Ascending aorta (tissue), 2 donors: ENCODE measurements around the gene ZFYVE16. TPM values are rescaled to one million over a fixed set of nuclear protein-coding genes. Genes with fewer than 3 reads are reported as not detected.

Source experiments
- DNase-seq, 2 donors: peaks; one replicate each; pipeline ENCODE4 v3.0.0-alpha.2; 2019; ENCODE audit warnings: low spot score in 2 of 2
- H3K27ac ChIP-seq, 2 donors: fragments of 200-600 bp; sonication (generic); one replicate each; pipeline ENCODE4 v1.5.1; 2016 to 2017; ENCODE audit warnings: mild to moderate bottlenecking in 1 of 2
- H3K27me3 ChIP-seq: fragments of 200-600 bp; sonication (generic); one replicate; pipeline ENCODE4 v1.5.1; 2017
- H3K36me3 ChIP-seq, 2 donors: fragments of 200-600 bp; sonication (generic); one replicate each; pipeline ENCODE4 v1.5.1; 2016
- H3K4me1 ChIP-seq, 2 donors: fragments of 200-600 bp; sonication (generic); one replicate each; pipeline ENCODE4 v1.5.1; 2016 to 2017; ENCODE audit warnings: mild to moderate bottlenecking in 1 of 2
- H3K4me3 ChIP-seq, 2 donors: fragments of 200-600 bp; sonication (generic); one replicate each; pipeline ENCODE4 v1.5.1; 2016 to 2017; ENCODE audit warnings: mild to moderate bottlenecking in 1 of 2
- H3K9me3 ChIP-seq, 2 donors: fragments of 200-600 bp; sonication (generic); one replicate each; pipeline ENCODE4 v1.5.1; 2016
- CTCF ChIP-seq, 3 experiments: fragments of 200-600 bp in 2 of 3; fragments of 450-650 bp in 1 of 3; sonication (generic) in 2 of 3; IDR thresholded peaks; one replicate each; pipeline ENCODE4 v1.5.1; 2016 to 2019; ENCODE audit warnings: antibody characterized with exemption in 3 of 3, mild to moderate bottlenecking in 1 of 3, moderate library complexity in 1 of 3
- intact Hi-C: fragments of 100-400 bp; cut with DNase I; formaldehyde crosslinking; loops from one replicate; pipeline ENCODE4 v1.15.1; 2023
- total RNA-seq: library from RNA; depleted of rRNA; stranded (reverse); fragments of >200 nt; gene quantifications from one replicate; pipeline ENCODE4 v1.1.0, GENCODE V29; 2016

ZFYVE16 gene
- total RNA-seq, 1 donor from 2014 or later = 10.0 TPM

- intact Hi-C loops = no loop called here
- no peak for DNase-seq
- TF ChIP-seq CTCF (IDR thresholded peaks at IDR 0.05) = no peak
- H3K4me3 ChIP-seq = no peak overlapping the region
- no peaks in the 10 kb centered on the region for H3K27me3 ChIP-seq
- H3K36me3 ChIP-seq = no peaks in the 10 kb centered on the region
- H3K9me3 ChIP-seq = no peaks in the 10 kb centered on the region
- no peaks in the 10 kb centered on the region for H3K4me1 ChIP-seq
- no peak overlapping the region for H3K27ac ChIP-seq
Measured at GRCh38 chr5:80503641-80504040, 95.8 kb downstream of the ZFYVE16 start.

GRCh38 chr5:80504833-80505232 is 97.0 kb downstream of the ZFYVE16 start:
- Histone ChIP-seq H3K27ac (no peak overlapping the region), H3K4me3 (no peak overlapping the region), H3K36me3 (no peaks in the 10 kb centered on the region), H3K9me3 (no peaks in the 10 kb centered on the region), H3K4me1 (no peaks in the 10 kb centered on the region), H3K27me3 (no peaks in the 10 kb centered on the region)
- no peak for DNase-seq
- no peak for TF ChIP-seq CTCF (IDR thresholded peaks at IDR 0.05)
- intact Hi-C loops = no loop called here

- Histone ChIP-seq H3K27me3 (no peaks in the 10 kb centered on the region), H3K9me3 (no peaks in the 10 kb centered on the region), H3K4me1 (no peaks in the 10 kb centered on the region), H3K36me3 (no peaks in the 10 kb centered on the region), H3K4me3 (no peak overlapping the region), H3K27ac (no peak overlapping the region)
- DNase-seq = no peak
- intact Hi-C loops = no loop called here
- TF ChIP-seq CTCF (IDR thresholded peaks at IDR 0.05) = no peak
Measured at GRCh38 chr5:80507663-80508062, 99.8 kb downstream of the ZFYVE16 start.

GRCh38 chr5:80508844-80509243 is 101.0 kb downstream of the ZFYVE16 start:
- intact Hi-C loops = no loop called here
- Histone ChIP-seq H3K4me3 (no peak overlapping the region), H3K27ac (no peak overlapping the region), H3K27me3 (no peaks in the 10 kb centered on the region), H3K4me1 (no peaks in the 10 kb centered on the region), H3K9me3 (no peaks in the 10 kb centered on the region), H3K36me3 (peaks cover 0 to 4% of the 10 kb centered on the region in 2 donors)
- TF ChIP-seq CTCF (IDR thresholded peaks at IDR 0.05) = no peak
- no peak for DNase-seq

GRCh38 chr5:80509362-80509761 is 101.5 kb downstream of the ZFYVE16 start:
- no peak for DNase-seq
- peaks cover 0 to 4% of the 10 kb centered on the region in 2 donors for H3K36me3 ChIP-seq
- H3K4me1 ChIP-seq = no peaks in the 10 kb centered on the region
- intact Hi-C loops = no loop called here
- no peak overlapping the region for H3K4me3 ChIP-seq
- H3K9me3 ChIP-seq = no peaks in the 10 kb centered on the region
- H3K27ac ChIP-seq = no peak overlapping the region
- no peak for TF ChIP-seq CTCF (IDR thresholded peaks at IDR 0.05)
- no peaks in the 10 kb centered on the region for H3K27me3 ChIP-seq

- Histone ChIP-seq H3K9me3 (no peaks in the 10 kb centered on the region), H3K27ac (no peak overlapping the region), H3K27me3 (no peaks in the 10 kb centered on the region), H3K4me1 (no peaks in the 10 kb centered on the region), H3K36me3 (peaks cover 0 to 4% of the 10 kb centered on the region in 2 donors), H3K4me3 (no peak overlapping the region)
- no peak for DNase-seq
- intact Hi-C loops = no loop called here
- TF ChIP-seq CTCF (IDR thresholded peaks at IDR 0.05) = no peak
Measured at GRCh38 chr5:80516826-80517225, 109.0 kb downstream of the ZFYVE16 start.
